ENCODE measurements around the gene PRKCI.

- TF ChIP-seq, protein P1, sequence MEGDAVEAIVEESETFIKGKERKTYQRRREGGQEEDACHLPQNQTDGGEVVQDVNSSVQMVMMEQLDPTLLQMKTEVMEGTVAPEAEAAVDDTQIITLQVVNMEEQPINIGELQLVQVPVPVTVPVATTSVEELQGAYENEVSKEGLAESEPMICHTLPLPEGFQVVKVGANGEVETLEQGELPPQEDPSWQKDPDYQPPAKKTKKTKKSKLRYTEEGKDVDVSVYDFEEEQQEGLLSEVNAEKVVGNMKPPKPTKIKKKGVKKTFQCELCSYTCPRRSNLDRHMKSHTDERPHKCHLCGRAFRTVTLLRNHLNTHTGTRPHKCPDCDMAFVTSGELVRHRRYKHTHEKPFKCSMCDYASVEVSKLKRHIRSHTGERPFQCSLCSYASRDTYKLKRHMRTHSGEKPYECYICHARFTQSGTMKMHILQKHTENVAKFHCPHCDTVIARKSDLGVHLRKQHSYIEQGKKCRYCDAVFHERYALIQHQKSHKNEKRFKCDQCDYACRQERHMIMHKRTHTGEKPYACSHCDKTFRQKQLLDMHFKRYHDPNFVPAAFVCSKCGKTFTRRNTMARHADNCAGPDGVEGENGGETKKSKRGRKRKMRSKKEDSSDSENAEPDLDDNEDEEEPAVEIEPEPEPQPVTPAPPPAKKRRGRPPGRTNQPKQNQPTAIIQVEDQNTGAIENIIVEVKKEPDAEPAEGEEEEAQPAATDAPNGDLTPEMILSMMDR (IDR thresholded peaks at IDR 0.05) = no peak
- TF ChIP-seq MAX (CRISPR knock-in tag; IDR thresholded peaks at IDR 0.05) (no peak), EMX1 (CRISPR knock-in tag; IDR thresholded peaks at IDR 0.05) (no peak), JUN (CRISPR knock-in tag; IDR thresholded peaks at IDR 0.05) (no peak), SMAD4 (CRISPR knock-in tag; IDR thresholded peaks at IDR 0.05) (no peak), ZNF317 (CRISPR knock-in tag; IDR thresholded peaks at IDR 0.05; ENCODE audit: borderline replicate concordance, low read depth) (no peak)
Measured at GRCh38 chr3:170274641-170275040, 52.4 kb downstream of the PRKCI start.

Data from WTC11 (cell line).